ENCODE measurements around the gene DYNLRB1.
A peak's percentile ranks its signal among the peaks of the same experiment; 100 is the strongest.

Gene DYNLRB1

GRCh38 chr20:34579191-34579978 lies 63.2 kb downstream of the DYNLRB1 start:
- no peak for DNase-seq (ENCODE audit: low spot score)

- peak; percentile 70 for DNase-seq (ENCODE audit: low spot score)
Measured at GRCh38 chr20:34579979-34580940, 64.0 kb downstream of the DYNLRB1 start.

GRCh38 chr20:34581341-34582184 lies 65.3 kb downstream of the DYNLRB1 start:
- DNase-seq (ENCODE audit: low spot score), result no peak

GRCh38 chr20:34582221-34582620 lies 66.0 kb downstream of the DYNLRB1 start:
- DNase-seq (ENCODE audit: low spot score), result no peak

- no peak for DNase-seq (ENCODE audit: low spot score)
Measured at GRCh38 chr20:34582911-34583310, 66.7 kb downstream of the DYNLRB1 start.

GRCh38 chr20:34583544-34583943 lies 67.3 kb downstream of the DYNLRB1 start:
- no peak for DNase-seq (ENCODE audit: low spot score)

GRCh38 chr20:34585019-34585418 lies 68.8 kb downstream of the DYNLRB1 start:
- no peak for DNase-seq (ENCODE audit: low spot score)

- DNase-seq (ENCODE audit: low spot score), result no peak
Measured at GRCh38 chr20:34586488-34587163, 70.4 kb downstream of the DYNLRB1 start.

Data from NAMALWA (cell line).